ENCODE data around the gene TPM1.

- no peak for TF ChIP-seq CTCF (IDR thresholded peaks at IDR 0.05)
- no peak for TF ChIP-seq POLR2A (IDR thresholded peaks at IDR 0.05)
Observed at GRCh38 chr15:63088533-63089245, 46.1 kb downstream of the TPM1 start.
